ENCODE measurements around the gene MMADHC.

GRCh38 chr2:149634103-149634502, 46.5 kb upstream of the MMADHC start:
- TF ChIP-seq POLR2A (IDR thresholded peaks at IDR 0.05) (no peak), CTCF (IDR thresholded peaks at IDR 0.05) (no peak), EP300 (IDR thresholded peaks at IDR 0.05) (no peak), POLR2AphosphoS5 (IDR thresholded peaks at IDR 0.05) (no peak)
